NCI-H345 (cell line): ENCODE measurements around the gene SRRM4.
"Not testable (repeated sequence)": the region's sequence is repeated elsewhere in the genome, so short reads cannot be mapped to it uniquely, and the experiment has no call there.

ENCODE experiments used
- DNase-seq: peaks from one replicate; lab custom pipeline; 2025; lab: John Stamatoyannopoulos, UW

Gene SRRM4

DNA sequence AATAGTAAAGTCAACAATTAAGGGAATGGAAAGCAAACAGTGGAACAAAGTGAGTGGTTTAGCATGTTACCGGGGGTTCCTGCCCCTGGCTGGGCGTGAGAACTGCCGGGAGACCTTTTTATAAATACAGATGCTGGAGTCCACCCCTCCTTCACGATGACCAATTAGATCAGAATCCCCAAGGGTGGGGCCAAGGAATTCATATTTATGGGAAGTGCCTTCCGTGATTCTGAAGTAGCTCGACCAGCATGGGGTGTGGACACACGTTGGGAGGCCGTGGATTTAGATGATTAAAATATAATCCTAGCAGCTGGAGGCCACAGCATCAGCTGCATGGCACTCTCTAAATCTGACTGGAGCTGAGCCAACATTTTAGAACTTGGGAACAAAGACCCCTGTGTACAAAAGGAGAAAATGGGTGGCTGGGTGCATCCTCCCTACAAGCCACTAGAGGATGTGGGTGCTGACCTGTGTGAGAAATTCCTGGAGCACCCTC lies 87.9 kb downstream of the SRRM4 start:
- peak; percentile 86 for DNase-seq

DNA sequence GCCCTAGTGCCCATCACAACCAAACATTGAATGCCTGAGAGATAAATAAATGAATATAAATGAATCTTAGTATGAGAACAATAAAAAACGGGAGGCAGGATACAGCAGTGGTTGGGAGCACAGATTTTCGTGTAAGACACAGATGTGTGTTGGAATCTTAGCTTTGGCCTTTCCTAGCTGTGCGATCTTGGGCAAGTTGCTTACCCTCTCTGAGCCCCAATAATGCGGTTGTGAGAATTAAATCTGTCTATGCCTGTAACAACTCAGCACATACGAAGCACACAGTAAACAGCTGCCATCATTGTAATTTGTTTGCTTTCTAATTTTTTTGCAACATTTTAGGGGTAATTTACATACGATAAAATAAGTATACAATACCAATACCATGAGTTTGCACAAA lies 89.8 kb downstream of the SRRM4 start:
- no peak for DNase-seq

DNA sequence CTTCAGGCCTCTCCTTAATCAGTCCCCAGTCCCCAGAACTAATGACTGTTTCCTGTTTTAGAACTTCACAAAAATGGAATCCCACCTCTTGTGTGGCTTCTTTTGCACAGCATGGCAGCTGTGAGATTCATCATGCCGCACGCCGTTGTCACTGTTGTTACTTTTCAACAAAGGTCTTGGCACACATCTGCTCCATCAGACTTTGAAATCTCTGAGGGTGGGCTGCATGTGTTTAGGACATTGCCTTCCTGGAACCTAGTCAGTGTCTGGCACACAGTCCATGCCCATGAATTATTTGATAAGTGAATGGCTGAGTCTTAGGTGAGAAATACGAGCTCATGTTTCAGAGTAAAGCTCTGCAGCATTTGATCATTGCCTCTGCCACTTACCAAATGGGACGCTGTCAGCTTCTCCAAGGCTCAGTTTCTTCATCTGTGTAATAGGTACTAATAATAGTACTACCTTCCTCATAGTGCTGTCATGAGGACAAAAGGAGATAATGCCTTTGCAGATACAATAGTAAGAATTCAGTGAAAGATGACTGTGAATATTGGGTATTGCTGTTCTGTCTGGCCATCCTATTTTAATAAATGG lies 90.4 kb downstream of the SRRM4 start:
- DNase-seq, result no peak

DNA sequence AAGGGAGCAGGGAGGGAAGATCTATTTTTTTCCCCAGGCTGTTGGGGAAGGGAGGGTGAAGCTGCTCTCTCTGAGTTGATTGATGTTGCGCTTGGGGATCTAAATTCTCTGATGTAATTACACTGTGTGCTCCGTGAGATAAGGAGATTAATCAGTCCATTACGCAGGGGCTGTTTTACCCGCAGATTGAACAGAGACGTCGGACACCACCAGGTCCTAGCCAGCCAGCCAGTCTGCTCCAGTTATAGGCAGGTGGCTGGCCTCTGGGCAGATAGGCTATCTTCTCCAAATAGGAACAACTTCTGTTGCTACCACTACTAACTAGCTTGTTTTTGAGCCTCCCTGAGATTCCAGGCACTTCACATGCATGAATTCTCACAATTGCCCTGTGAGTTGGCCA lies 91.1 kb downstream of the SRRM4 start:
- no peak for DNase-seq

DNA sequence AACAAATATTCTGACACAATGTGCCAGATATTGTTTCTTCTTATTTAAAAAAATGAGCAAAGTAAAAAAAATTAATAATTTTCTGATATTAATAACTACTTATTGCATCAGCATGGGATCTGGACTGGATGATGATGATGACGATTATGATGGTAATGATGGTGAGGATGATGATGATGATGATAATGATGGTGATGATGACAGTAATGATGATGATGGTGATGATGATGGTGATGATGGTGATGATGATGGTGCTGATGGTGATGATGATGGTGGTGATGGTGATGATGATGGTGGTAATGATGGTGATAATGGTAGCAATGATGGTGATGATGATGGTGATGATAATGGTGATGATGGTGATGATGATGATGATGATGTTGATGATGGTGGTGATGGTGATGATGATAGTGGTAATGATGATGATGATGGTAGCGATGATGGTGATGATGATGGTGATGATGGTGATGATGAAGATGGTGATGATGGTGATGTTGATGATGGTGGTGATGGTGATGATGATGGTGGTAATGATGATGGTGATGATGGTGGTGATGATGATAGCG lies 94.0 kb downstream of the SRRM4 start:
- DNase-seq, result no peak

GRCh38 chr12:119075918-119076317 lies 94.6 kb downstream of the SRRM4 start:
- DNase-seq, result no peak

DNA sequence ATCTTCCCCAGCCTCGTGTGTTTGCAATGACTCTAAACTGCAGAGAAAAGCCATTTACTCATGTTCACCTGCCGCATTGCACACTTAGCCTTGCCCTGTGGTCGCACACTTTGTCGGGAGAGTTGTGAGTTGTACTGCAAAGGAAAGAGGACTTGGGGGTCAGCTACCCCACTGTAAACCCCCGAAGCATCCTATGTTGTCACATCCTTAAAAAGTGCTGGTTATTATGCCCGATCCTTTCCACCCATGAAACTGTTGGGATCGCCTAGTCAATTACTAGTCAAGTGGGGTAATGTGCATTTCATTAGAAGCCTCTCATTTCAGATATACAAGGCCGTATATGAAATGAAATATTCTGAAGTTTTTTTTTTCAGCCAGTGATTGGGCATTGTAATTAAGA lies 98.2 kb downstream of the SRRM4 start:
- DNase-seq, result no peak

GRCh38 chr12:119082016-119082415 lies 100.7 kb downstream of the SRRM4 start:
- DNase-seq, result no peak

GRCh38 chr12:119082496-119082895 lies 101.2 kb downstream of the SRRM4 start:
- no peak for DNase-seq

- no peak for DNase-seq
Observed at GRCh38 chr12:119088685-119089379, 107.5 kb downstream of the SRRM4 start.

DNA sequence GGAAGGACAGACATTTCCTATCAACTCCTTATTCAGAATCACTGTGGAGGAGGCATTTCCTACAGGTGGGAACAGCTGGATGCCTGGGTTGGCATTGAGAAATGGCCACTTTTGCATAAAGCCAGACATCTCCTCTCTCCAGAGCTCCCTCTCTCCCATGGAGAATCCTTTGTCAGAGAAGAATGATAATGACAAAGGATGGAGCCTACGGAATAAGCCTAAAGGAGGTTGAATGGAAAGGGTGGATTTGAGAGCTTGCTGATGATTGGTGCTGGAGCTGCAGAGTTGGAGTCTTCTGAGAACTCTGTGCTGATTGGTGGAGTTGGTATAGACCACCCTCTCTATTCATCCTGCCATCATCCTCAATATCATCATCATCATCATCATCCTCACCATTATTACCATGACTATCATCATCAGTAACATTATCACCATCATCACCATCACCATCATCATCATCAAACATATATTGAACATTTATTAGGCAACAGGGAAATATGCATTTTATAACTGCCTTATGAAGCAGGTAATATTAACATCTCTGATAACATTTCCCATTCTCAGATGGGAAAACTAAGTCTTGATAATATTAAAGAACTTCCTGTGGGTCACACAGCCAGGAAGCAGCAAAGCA lies 108.2 kb downstream of the SRRM4 start:
- peak; percentile 77 for DNase-seq

DNA sequence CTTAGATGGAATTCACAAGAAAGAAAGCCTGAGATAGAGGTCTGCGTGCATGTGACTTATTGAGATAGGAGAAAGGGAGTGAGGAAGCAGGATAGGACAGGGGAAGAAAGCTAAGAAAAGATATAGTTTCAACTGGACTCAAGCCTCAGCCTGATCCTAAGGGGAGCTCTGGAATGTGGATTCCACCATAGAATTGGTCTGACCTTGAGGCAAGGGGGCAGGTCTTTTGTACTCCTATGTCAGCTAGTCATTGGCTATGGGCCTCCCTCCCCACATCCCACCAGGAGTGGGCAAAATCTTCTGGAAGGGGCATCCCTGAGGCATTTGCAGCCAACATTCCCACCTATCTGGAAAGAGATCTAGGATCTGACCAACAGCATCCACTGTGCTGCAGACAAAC lies 108.9 kb downstream of the SRRM4 start:
- no peak for DNase-seq

GRCh38 chr12:119090865-119091264 lies 109.5 kb downstream of the SRRM4 start:
- DNase-seq, result no peak

DNA sequence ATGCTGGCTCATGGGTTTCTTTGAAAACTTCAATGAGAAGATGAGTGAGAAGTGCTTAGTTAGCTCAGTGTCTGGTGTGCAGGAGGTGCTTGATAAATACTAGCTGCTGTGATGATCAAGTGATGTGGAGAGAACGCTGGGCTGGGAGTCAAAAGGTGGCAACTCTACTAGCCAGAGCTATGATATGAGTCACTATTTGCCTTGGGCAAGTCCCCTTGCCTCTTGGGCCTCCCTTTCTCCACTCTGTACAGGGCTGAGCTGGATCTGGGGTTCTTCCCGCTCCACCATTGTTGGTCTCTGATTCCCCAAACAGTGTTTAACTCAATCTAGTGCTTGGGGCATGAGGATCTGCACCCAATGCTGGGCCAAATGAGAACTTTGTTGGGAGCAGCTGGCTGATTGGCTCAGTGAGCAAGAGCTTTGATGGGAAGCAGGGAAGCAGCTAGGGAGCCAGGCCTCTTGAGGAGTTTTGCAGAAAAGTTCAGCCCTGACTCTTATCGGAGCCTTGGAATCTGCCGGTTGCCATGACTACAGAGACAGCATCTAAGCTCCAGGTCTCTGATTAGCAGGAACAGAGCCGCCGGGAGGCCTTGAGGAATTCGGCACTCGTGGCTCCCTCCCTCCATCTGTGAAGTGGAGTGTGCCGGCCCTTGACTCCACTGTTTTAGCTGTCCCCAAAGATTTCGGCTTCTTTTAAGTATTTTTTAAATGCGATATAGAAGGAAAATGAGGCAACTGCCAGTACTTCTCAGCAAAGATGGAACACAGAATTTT lies 115.3 kb downstream of the SRRM4 start:
- DNase-seq, result no peak

GRCh38 chr12:119100933-119101332 lies 119.6 kb downstream of the SRRM4 start:
- DNase-seq, result no peak

DNA sequence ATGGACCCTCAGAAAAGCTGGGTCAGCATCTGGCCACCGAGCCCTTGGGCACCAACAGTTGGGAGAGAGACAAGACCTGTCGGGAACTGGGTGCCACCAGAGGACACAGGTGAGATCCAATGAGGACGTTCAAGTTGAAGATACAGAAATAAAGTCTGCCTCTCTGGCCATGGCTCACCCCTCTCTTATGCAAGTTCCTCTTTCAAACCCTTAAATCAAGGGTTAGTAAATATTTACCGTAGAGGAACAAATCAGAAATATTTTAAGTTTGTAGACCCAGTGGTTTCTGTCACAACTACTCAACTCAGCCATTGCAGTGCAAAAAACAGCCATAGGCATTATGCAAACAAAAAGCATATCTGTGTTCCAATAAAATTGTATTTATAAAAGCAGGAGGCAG lies 120.9 kb downstream of the SRRM4 start:
- no peak for DNase-seq

GRCh38 chr12:119102714-119103113 lies 121.4 kb downstream of the SRRM4 start:
- no peak for DNase-seq

DNA sequence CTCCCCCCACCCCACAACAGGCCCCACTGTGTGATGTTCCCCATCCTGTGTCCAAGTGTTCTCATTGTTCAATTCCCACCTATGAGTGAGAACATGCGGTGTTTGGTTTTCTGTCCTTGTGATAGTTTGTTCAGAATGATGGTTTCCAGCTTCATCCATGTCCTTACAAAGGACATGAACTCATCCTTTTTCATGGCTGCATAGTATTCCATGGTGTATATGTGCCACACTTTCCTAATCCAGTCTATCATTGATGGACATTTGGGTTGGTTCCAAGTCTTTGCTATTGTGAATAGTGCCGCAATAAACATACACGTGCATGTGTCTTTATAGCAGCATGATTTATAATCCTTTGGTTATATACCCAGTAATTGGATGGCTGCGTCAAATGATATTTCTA lies 123.6 kb downstream of the SRRM4 start:
- DNase-seq, result not testable (repeated sequence)

DNA sequence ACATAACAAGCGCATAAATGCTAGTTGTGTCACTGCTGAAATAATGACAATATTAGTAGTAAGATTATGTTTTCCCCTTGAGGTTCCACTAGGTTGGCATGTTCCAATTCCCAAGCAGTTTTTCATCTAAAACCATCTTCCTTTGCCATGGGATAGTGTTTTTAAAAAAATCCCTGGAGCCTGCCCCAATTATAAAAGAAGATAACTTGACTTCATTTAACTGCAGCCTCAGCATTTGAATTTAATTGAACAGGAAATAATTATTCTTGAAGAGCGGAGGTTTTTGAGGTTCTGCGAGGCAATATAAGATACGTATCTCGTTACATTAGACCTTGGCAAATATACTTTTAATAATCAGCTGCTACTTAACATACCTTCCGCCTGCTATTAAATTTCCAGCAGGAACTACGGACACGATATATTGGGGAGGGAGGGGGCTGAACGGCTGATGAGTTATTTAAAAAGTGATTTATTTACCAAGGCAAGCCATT lies 132.2 kb downstream of the SRRM4 start:
- no peak for DNase-seq

- DNase-seq, result no peak
Observed at GRCh38 chr12:119114294-119114693, 133.0 kb downstream of the SRRM4 start.

GRCh38 chr12:119115296-119115905 lies 134.1 kb downstream of the SRRM4 start:
- DNase-seq, result peak; percentile 55

DNA sequence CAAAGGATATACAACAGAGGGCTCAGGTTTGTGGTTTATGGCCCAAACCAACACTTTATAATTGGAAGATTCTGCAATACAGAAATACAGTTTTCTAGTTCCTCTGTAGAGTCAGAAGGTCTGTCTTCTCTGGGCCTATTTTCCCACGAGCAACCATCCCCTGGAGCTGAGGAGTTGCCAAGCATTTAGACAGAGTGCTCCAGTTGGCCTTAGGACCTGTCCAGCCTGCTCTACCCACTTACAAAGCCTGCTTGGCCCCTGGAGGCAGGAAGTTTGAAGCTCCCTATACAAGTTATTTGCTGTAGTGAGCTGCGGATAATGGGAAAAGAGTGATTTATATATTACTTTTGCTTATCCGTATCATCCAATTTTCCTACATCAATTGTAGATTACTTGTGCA lies 136.6 kb downstream of the SRRM4 start:
- no peak for DNase-seq
